Stimulated activated CD8-positive, alpha-beta memory T cell treated with anti-CD3 and anti-CD28 coated beads, Interleukin-12 subunit alpha, Interleukin-12 subunit beta, amount 100 ng/mL, for 1 hour (primary cell): ENCODE results near the gene OSBPL3.
"Not testable (repeated sequence)": the region's sequence is repeated elsewhere in the genome, so short reads cannot be mapped to it uniquely, and the experiment has no call there.

ENCODE experiments used
- DNase-seq: peaks from one replicate; pipeline ENCODE4 v3.0.0-alpha.2; 2020; ENCODE audit warnings: low read depth

The OSBPL3 gene

GRCh38 chr7:24917510-24918239, 62.3 kb downstream of the OSBPL3 start:
- no peak for DNase-seq

- no peak for DNase-seq
Measured at GRCh38 chr7:24916463-24917040, 63.4 kb downstream of the OSBPL3 start.

- DNase-seq, result no peak
Measured at GRCh38 chr7:24914465-24914859, 65.5 kb downstream of the OSBPL3 start.

GRCh38 chr7:24913801-24914464, 66.0 kb downstream of the OSBPL3 start:
- DNase-seq, result no peak

- DNase-seq, result no peak
Measured at GRCh38 chr7:24912874-24913514, 67.0 kb downstream of the OSBPL3 start.

- no peak for DNase-seq
Measured at GRCh38 chr7:24912424-24912823, 67.6 kb downstream of the OSBPL3 start.

- no peak for DNase-seq
Measured at GRCh38 chr7:24911213-24911603, 68.8 kb downstream of the OSBPL3 start.

GRCh38 chr7:24910551-24911212, 69.3 kb downstream of the OSBPL3 start:
- DNase-seq, result no peak

- DNase-seq, result no peak
Measured at GRCh38 chr7:24908727-24909126, 71.3 kb downstream of the OSBPL3 start.

- DNase-seq, result no peak
Measured at GRCh38 chr7:24908166-24908565, 71.8 kb downstream of the OSBPL3 start.

- peak; percentile 29 for DNase-seq
Measured at GRCh38 chr7:24907311-24907886, 72.6 kb downstream of the OSBPL3 start.

- no peak for DNase-seq
Measured at GRCh38 chr7:24905996-24906770, 73.8 kb downstream of the OSBPL3 start.

- DNase-seq, result not testable (repeated sequence)
Measured at GRCh38 chr7:24903992-24904391, 76.0 kb downstream of the OSBPL3 start.

GRCh38 chr7:24903559-24903958, 76.4 kb downstream of the OSBPL3 start:
- no peak for DNase-seq

GRCh38 chr7:24902931-24903330, 77.0 kb downstream of the OSBPL3 start:
- no peak for DNase-seq

- no peak for DNase-seq
Measured at GRCh38 chr7:24902276-24902675, 77.7 kb downstream of the OSBPL3 start.

- no peak for DNase-seq
Measured at GRCh38 chr7:24899905-24900304, 80.1 kb downstream of the OSBPL3 start.

GRCh38 chr7:24899161-24899560, 80.8 kb downstream of the OSBPL3 start:
- no peak for DNase-seq

- DNase-seq, result no peak
Measured at GRCh38 chr7:24898691-24899090, 81.3 kb downstream of the OSBPL3 start.

- DNase-seq, result no peak
Measured at GRCh38 chr7:24896031-24896501, 83.9 kb downstream of the OSBPL3 start.
